AG04450 (cell line): ENCODE measurements around the gene ZNF343. TPM values are rescaled to one million over a fixed set of nuclear protein-coding genes. Genes with fewer than 3 reads are reported as not detected.

Experiments used
- CTCF ChIA-PET: fragments of 300-600, 350-600 bp; formaldehyde crosslinking; extraction: SDS; loops from one replicate; lab custom pipeline; 2022; ENCODE audit warnings: antibody characterized with exemption, inconsistent platforms; lab: Charles Lee
- POLR2A ChIA-PET: fragments of 350-600 bp; formaldehyde crosslinking; extraction: SDS; loops from one replicate; lab custom pipeline; 2021; ENCODE audit warnings: antibody characterized with exemption, inconsistent platforms; lab: Yijun Ruan, JAX
- DNase-seq: peaks from one replicate; pipeline ENCODE4 v3.0.0-alpha.2; 2011; ENCODE audit warnings: low read depth, low spot score
- H3K27ac ChIP-seq: one replicate; pipeline ENCODE4 v1.5.1; 2012; ENCODE audit warnings: low read depth, low read length, control low read depth
- H3K27me3 ChIP-seq: one replicate; pipeline ENCODE4 v1.6.0; 2012; ENCODE audit warnings: low read length; ENCODE audit not compliant: control insufficient read depth, insufficient read depth
- H3K4me3 ChIP-seq: 2 replicates; pipeline ENCODE4 v1.5.1; 2011; ENCODE audit warnings: mild to moderate bottlenecking, low read depth, low read length, control low read depth
- H3K9me3 ChIP-seq: 2 replicates; pipeline ENCODE4 v1.5.1; 2012; ENCODE audit warnings: low read length; ENCODE audit not compliant: control insufficient read depth, insufficient read depth
- polyA plus RNA-seq: library from polyadenylated mRNA; depleted of rRNA; stranded (reverse); fragments of >200 nt; gene quantifications from 2 replicates; pipeline ENCODE4 v1.2.3, GENCODE V29; 2011; rRNA removed
- small RNA-seq: library from RNA; depleted of rRNA; stranded (forward); fragments of <200 nt; gene quantifications from one replicate; pipeline ENCODE3, GENCODE V24; 2012; ENCODE audit warnings: low read depth; ENCODE audit not compliant: insufficient read length
- TF ChIP-seq, protein P1 (sequence below): IDR thresholded peaks from 2 replicates; pipeline ENCODE4 v1.5.1; 2011; ENCODE audit warnings: low read depth, low read length, control low read depth, inconsistent platforms

The ZNF343 gene
- polyA plus RNA-seq, 1 experiment: 10.8 TPM

DNA sequence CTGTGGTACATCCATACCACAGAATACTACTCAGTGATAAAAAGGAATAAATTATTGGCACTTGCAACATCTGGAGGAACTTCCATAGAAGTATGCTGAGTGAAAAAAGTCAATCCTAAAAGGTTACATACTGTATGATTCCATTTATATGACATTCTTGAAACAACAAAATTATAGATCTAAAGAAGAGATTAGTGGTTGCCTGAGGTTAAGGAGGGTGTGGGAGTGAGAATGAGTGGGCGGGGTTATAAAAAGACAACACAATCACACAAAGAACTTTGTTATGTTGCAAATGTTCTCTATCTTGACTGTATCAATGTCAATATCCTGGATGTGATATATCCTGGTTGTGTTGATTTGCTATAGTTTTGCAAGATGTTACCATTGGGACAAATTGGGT, 59.3 kb downstream of the ZNF343 start:
- Histone ChIP-seq H3K27ac (no peak overlapping the region), H3K9me3 (no peaks in the 10 kb centered on the region), H3K4me3 (no peak overlapping the region), H3K27me3 (no peaks in the 10 kb centered on the region)
- ChIA-PET POLR2A (no interaction called here), CTCF (no interaction called here)
- no peak for DNase-seq
- TF ChIP-seq, protein P1, sequence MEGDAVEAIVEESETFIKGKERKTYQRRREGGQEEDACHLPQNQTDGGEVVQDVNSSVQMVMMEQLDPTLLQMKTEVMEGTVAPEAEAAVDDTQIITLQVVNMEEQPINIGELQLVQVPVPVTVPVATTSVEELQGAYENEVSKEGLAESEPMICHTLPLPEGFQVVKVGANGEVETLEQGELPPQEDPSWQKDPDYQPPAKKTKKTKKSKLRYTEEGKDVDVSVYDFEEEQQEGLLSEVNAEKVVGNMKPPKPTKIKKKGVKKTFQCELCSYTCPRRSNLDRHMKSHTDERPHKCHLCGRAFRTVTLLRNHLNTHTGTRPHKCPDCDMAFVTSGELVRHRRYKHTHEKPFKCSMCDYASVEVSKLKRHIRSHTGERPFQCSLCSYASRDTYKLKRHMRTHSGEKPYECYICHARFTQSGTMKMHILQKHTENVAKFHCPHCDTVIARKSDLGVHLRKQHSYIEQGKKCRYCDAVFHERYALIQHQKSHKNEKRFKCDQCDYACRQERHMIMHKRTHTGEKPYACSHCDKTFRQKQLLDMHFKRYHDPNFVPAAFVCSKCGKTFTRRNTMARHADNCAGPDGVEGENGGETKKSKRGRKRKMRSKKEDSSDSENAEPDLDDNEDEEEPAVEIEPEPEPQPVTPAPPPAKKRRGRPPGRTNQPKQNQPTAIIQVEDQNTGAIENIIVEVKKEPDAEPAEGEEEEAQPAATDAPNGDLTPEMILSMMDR: no peak

DNA sequence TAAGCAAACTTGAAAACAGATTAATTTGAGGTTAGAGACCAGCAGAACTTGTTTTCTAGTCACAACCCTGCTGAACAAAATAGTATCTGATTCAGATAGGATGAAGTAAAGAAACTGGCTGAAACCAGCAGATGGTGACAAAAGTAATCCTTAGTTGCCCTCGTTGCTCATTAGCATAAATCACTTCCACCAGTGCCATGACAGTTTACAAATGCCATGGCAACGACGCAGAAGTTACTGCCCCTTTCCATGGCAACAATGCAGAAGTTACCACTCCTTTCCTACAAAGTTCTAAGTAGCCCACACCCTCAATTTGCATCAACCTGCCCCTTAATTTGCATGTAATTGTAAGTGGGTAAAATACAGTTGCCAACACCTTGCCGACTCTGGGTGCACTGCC, 61.9 kb downstream of the ZNF343 start:
- no peak for DNase-seq
- H3K27me3 ChIP-seq: no peaks in the 10 kb centered on the region
- ChIA-PET POLR2A (no interaction called here), CTCF (interaction anchor here (0.5 kb wide), 1 partner anchor 120 kb away, joined by 4 read pairs; no protein-coding TSS in a partner anchor)
- TF ChIP-seq, protein P1: no peak
- H3K27ac ChIP-seq: no peak overlapping the region
- no peak overlapping the region for H3K4me3 ChIP-seq
- no peaks in the 10 kb centered on the region for H3K9me3 ChIP-seq

Small RNAs within 50 kb of the gene (small RNA-seq; reads per million reads assigned to genes)
- not detected for gene RF00019

Other genes starting within 250 kb of the ZNF343 start
- gene TGM3, start 212.9 kb downstream of the ZNF343 start, polyA plus RNA-seq: not detected in 2 replicates
- not detected in 2 replicates for gene TGM6, start 128.0 kb downstream of the ZNF343 start, polyA plus RNA-seq
- 137 and 142 TPM in 2 replicates for gene SNRPB, start 38.1 kb downstream of the ZNF343 start, polyA plus RNA-seq
- not detected in 2 replicates for gene TMC2, start 27.7 kb upstream of the ZNF343 start, polyA plus RNA-seq
- 126 and 142 TPM in 2 replicates for gene NOP56, start 143.7 kb upstream of the ZNF343 start, polyA plus RNA-seq
- 113 and 116 TPM in 2 replicates for gene IDH3B, start 155.3 kb upstream of the ZNF343 start, polyA plus RNA-seq
- gene EBF4, start 183.9 kb upstream of the ZNF343 start, polyA plus RNA-seq: 0.60 and 0.98 TPM in 2 replicates